Neural progenitor cell (in vitro differentiated cells): ENCODE results near the gene BCAS2. TPM values are rescaled to one million over a fixed set of nuclear protein-coding genes. Genes with fewer than 3 reads are reported as not detected.

Experiments
- DNase-seq: peaks from one replicate; pipeline ENCODE4 v3.0.0-alpha.2; 2016; ENCODE audit warnings: low spot score
- H2AFZ ChIP-seq: fragments of 200-600 bp; sonication (generic); replicated peaks from 2 replicates; pipeline ENCODE4 v1.6.1; 2016; ENCODE audit warnings: antibody characterized with exemption
- H3F3A ChIP-seq: fragments of 200-600 bp; sonication (generic); 2 replicates; pipeline ENCODE4 v1.6.1; 2016; ENCODE audit warnings: antibody characterized with exemption, low read depth
- H3K27ac ChIP-seq: fragments of 200-600 bp; sonication (generic); 2 replicates; pipeline ENCODE4 v1.5.1; 2016; ENCODE audit warnings: mild to moderate bottlenecking
- H3K27me3 ChIP-seq: fragments of 200-600 bp; sonication (generic); 2 replicates; pipeline ENCODE4 v1.6.1; 2016; ENCODE audit warnings: mild to moderate bottlenecking, moderate library complexity
- H3K36me3 ChIP-seq: fragments of 200-600 bp; sonication (generic); 2 replicates; pipeline ENCODE4 v1.5.1; 2016
- H3K4me1 ChIP-seq: fragments of 200-600 bp; sonication (generic); 2 replicates; pipeline ENCODE4 v1.6.1; 2016; ENCODE audit warnings: mixed run types
- H3K4me2 ChIP-seq: fragments of 200-600 bp; sonication (generic); 2 replicates; pipeline ENCODE4 v1.6.1; 2016
- H3K4me3 ChIP-seq: fragments of 200-600 bp; sonication (generic); 2 replicates; pipeline ENCODE4 v1.5.1; 2016
- H3K79me2 ChIP-seq: fragments of 200-600 bp; sonication (generic); 2 replicates; pipeline ENCODE4 v1.6.1; 2016; ENCODE audit warnings: low read depth
- H3K9ac ChIP-seq: fragments of 200-600 bp; sonication (generic); 2 replicates; pipeline ENCODE4 v1.6.1; 2016
- H3K9me3 ChIP-seq: fragments of 200-600 bp; sonication (generic); 2 replicates; pipeline ENCODE4 v1.5.1; 2016; ENCODE audit warnings: low read depth
- H4K20me1 ChIP-seq: fragments of 200-600 bp; sonication (generic); 2 replicates; pipeline ENCODE4 v1.6.1; 2016; ENCODE audit warnings: low read depth
- H3K27ac Mint-ChIP-seq: 3 replicates; pipeline ENCODE4 v1.8.0; 2021; ENCODE audit warnings: mixed read lengths
- H3K27me3 Mint-ChIP-seq: 2 replicates; pipeline ENCODE4 v1.8.0; 2022; ENCODE audit warnings: low read depth, mild to moderate bottlenecking, inconsistent platforms, moderate library complexity, mixed read lengths; ENCODE audit not compliant: insufficient read depth
- H3K36me3 Mint-ChIP-seq: 3 replicates; pipeline ENCODE4 v1.8.0; 2021; ENCODE audit warnings: mixed read lengths
- H3K4me1 Mint-ChIP-seq: 3 replicates; pipeline ENCODE4 v1.8.0; 2021; ENCODE audit warnings: mixed read lengths
- H3K4me3 Mint-ChIP-seq: 3 replicates; pipeline ENCODE4 v1.8.0; 2021; ENCODE audit warnings: mild to moderate bottlenecking, moderate library complexity, mixed read lengths
- H3K9me3 Mint-ChIP-seq: 3 replicates; pipeline ENCODE4 v1.8.0; 2020; ENCODE audit warnings: mixed read lengths
- CTCF ChIP-seq: fragments of 200-600 bp; sonication (generic); IDR thresholded peaks from 2 replicates; pipeline ENCODE4 v1.5.1; 2017; ENCODE audit warnings: antibody characterized with exemption, mild to moderate bottlenecking
- EZH2 ChIP-seq: fragments of 200-600 bp; sonication (generic); IDR thresholded peaks from 2 replicates; pipeline ENCODE4 v1.6.1; 2017; ENCODE audit warnings: antibody characterized with exemption, mild to moderate bottlenecking, moderate library complexity
- EZH2phosphoT487 ChIP-seq: fragments of 200-600 bp; sonication (generic); IDR thresholded peaks from 2 replicates; pipeline ENCODE4 v1.6.1; 2017; ENCODE audit warnings: antibody characterized with exemption
- total RNA-seq: library from RNA; depleted of rRNA; stranded (reverse); fragments of >200 nt; gene quantifications from 2 replicates; pipeline ENCODE4 v1.2.3, GENCODE V29; 2015; ENCODE audit warnings: low replicate concordance

BCAS2 gene
- total RNA-seq, 1 donor from 2014 or later = 92.1 TPM

- peaks cover 9% of the 10 kb centered on the region for H3K27me3 Mint-ChIP-seq
- no peak overlapping the region for H3K9ac ChIP-seq
- no peak overlapping the region for H3K4me3 Mint-ChIP-seq
- H3F3A ChIP-seq = no peaks in the 10 kb centered on the region
- no peaks in the 10 kb centered on the region for H3K79me2 ChIP-seq
- no peaks in the 10 kb centered on the region for H3K4me1 ChIP-seq
- H3K9me3 ChIP-seq = no peaks in the 10 kb centered on the region
- no peaks in the 10 kb centered on the region for H3K27me3 ChIP-seq
- H3K27ac ChIP-seq = no peak overlapping the region
- H3K36me3 ChIP-seq = no peaks in the 10 kb centered on the region
- no peaks in the 10 kb centered on the region for H3K36me3 Mint-ChIP-seq
- H2AFZ ChIP-seq = no peak overlapping the region
- H3K4me3 ChIP-seq = no peak overlapping the region
- no peaks in the 10 kb centered on the region for H4K20me1 ChIP-seq
- TF ChIP-seq CTCF (no peak), EZH2 (no peak), EZH2phosphoT487 (no peak)
- no peaks in the 10 kb centered on the region for H3K4me1 Mint-ChIP-seq
- no peak overlapping the region for H3K4me2 ChIP-seq
- H3K9me3 Mint-ChIP-seq = no peaks in the 10 kb centered on the region
- DNase-seq = no peak
- no peak overlapping the region for H3K27ac Mint-ChIP-seq
Measured at GRCh38 chr1:114540821-114541220, 40.6 kb downstream of the BCAS2 start.

GRCh38 chr1:114540272-114540671 is 41.1 kb downstream of the BCAS2 start:
- Mint-ChIP-seq H3K9me3 (no peaks in the 10 kb centered on the region), H3K4me3 (no peak overlapping the region), H3K27ac (no peak overlapping the region), H3K27me3 (peaks cover 9% of the 10 kb centered on the region), H3K4me1 (no peaks in the 10 kb centered on the region), H3K36me3 (no peaks in the 10 kb centered on the region)
- Histone ChIP-seq H3K36me3 (no peaks in the 10 kb centered on the region), H3K9me3 (no peaks in the 10 kb centered on the region), H4K20me1 (no peaks in the 10 kb centered on the region), H3K4me3 (no peak overlapping the region), H3K27ac (no peak overlapping the region), H3K27me3 (no peaks in the 10 kb centered on the region), H3K9ac (no peak overlapping the region), H3K4me2 (no peak overlapping the region), H3F3A (no peaks in the 10 kb centered on the region), H3K79me2 (no peaks in the 10 kb centered on the region), H2AFZ (no peak overlapping the region), H3K4me1 (no peaks in the 10 kb centered on the region)
- no peak for DNase-seq
- TF ChIP-seq EZH2phosphoT487 (no peak), CTCF (no peak), EZH2 (no peak)

- Mint-ChIP-seq H3K27ac (no peak overlapping the region), H3K27me3 (peaks cover 6% of the 10 kb centered on the region), H3K9me3 (no peaks in the 10 kb centered on the region), H3K36me3 (no peaks in the 10 kb centered on the region), H3K4me3 (no peak overlapping the region), H3K4me1 (no peaks in the 10 kb centered on the region)
- DNase-seq = no peak
- no peaks in the 10 kb centered on the region for H3K36me3 ChIP-seq
- no peaks in the 10 kb centered on the region for H4K20me1 ChIP-seq
- no peaks in the 10 kb centered on the region for H3K79me2 ChIP-seq
- no peak overlapping the region for H3K27ac ChIP-seq
- H3K4me2 ChIP-seq = no peak overlapping the region
- no peak overlapping the region for H3K9ac ChIP-seq
- H3K9me3 ChIP-seq = no peaks in the 10 kb centered on the region
- no peaks in the 10 kb centered on the region for H3K4me1 ChIP-seq
- no peak overlapping the region for H3K4me3 ChIP-seq
- TF ChIP-seq CTCF (no peak), EZH2phosphoT487 (no peak)
- no peaks in the 10 kb centered on the region for H3K27me3 ChIP-seq
- H2AFZ ChIP-seq = no peak overlapping the region
- no peaks in the 10 kb centered on the region for H3F3A ChIP-seq
Measured at GRCh38 chr1:114536043-114536442, 45.4 kb downstream of the BCAS2 start.

GRCh38 chr1:114535401-114535800 is 46.0 kb downstream of the BCAS2 start:
- Histone ChIP-seq H3K36me3 (no peaks in the 10 kb centered on the region), H3K9me3 (no peaks in the 10 kb centered on the region), H3F3A (no peaks in the 10 kb centered on the region), H3K79me2 (no peaks in the 10 kb centered on the region), H3K27ac (no peak overlapping the region), H3K4me2 (no peak overlapping the region), H2AFZ (no peak overlapping the region), H3K9ac (no peak overlapping the region), H3K4me3 (no peak overlapping the region), H3K27me3 (no peaks in the 10 kb centered on the region), H4K20me1 (no peaks in the 10 kb centered on the region), H3K4me1 (no peaks in the 10 kb centered on the region)
- Mint-ChIP-seq H3K27ac (no peak overlapping the region), H3K4me1 (no peaks in the 10 kb centered on the region), H3K27me3 (peaks cover 6% of the 10 kb centered on the region), H3K4me3 (no peak overlapping the region), H3K9me3 (no peaks in the 10 kb centered on the region), H3K36me3 (no peaks in the 10 kb centered on the region)
- no peak for TF ChIP-seq EZH2
- TF ChIP-seq EZH2phosphoT487 = no peak
- TF ChIP-seq CTCF = no peak
- no peak for DNase-seq
